Activated naive CD8-positive, alpha-beta T cell (primary cell): ENCODE data around the gene KRT2.

Source experiments
- H3K27ac Mint-ChIP-seq: one replicate; pipeline ENCODE4 v1.8.0; 2021; ENCODE audit warnings: mixed read lengths
- H3K27me3 Mint-ChIP-seq: one replicate; pipeline ENCODE4 v1.8.0; 2021; ENCODE audit warnings: mixed read lengths
- H3K36me3 Mint-ChIP-seq: one replicate; pipeline ENCODE4 v1.8.0; 2021; ENCODE audit warnings: mixed read lengths
- H3K4me1 Mint-ChIP-seq: one replicate; pipeline ENCODE4 v1.8.0; 2021; ENCODE audit warnings: low read depth, mixed read lengths
- H3K4me3 Mint-ChIP-seq: one replicate; pipeline ENCODE4 v1.8.0; 2021; ENCODE audit warnings: mild to moderate bottlenecking, mixed read lengths
- H3K9me3 Mint-ChIP-seq: one replicate; pipeline ENCODE4 v1.8.0; 2021; ENCODE audit warnings: low read depth, mixed read lengths

KRT2 gene

DNA sequence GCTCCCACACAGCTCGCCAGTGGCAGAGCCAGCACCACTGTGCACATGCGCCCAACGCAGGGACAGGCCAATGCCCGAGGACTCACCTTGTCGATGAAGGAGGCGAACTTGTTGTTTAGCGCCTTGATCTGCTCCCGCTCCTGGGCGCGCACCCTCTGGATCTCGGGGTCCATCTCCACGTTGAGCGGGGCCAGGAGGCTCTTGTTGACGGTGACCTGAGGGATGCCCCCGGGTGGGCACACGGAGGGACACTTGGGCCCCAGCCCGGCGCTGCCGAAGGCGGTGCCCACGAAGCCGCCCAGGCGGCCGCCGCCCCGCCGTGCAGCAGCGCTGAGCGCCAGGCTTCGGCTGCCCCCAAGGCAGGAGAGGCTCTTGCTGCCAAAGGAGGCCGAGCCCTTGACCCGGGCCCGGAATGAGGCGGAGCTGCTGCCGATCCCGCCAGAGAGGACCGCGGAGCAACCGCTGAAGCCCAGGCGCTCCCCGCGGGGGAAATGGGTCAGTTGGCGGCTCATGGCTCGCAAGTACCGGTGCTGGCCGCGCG, 51.0 kb downstream of the KRT2 start, which contains the start of gene KRT72:
TSS of gene KRT72 (minus strand) at position 523 of the 541 bp plus-strand sequence. CDS start at position 512, 11 bp downstream.
- Mint-ChIP-seq H3K27ac (no peak within 1 kb of the TSS), H3K4me1 (peaks cover 47% of the 10 kb centered on the region), H3K9me3 (no peaks in the 10 kb centered on the region), H3K27me3 (no peaks in the 10 kb centered on the region), H3K36me3 (peaks cover 9% of the 10 kb centered on the region), H3K4me3 (no peak within 1 kb of the TSS)

DNA sequence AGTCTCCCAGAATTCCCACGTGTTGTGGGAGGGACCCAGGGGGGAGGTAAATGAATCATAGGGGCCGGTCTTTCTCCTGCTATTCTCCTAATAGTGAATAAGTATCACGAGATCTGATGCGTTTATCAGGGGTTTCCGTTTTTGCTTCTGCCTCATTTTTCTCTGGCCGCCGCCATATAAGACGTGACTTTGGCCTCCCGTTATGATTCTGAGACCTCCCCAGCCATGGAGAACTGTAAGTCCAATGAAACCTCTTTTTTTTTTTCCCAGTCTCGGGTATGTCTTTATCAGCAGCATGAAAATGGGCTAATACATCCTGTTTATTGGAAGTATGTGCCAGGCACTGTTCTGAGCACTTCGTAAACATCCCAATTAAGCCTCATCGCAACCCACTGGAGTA, 51.5 kb downstream of the KRT2 start:
- peaks cover 41% of the 10 kb centered on the region for H3K4me1 Mint-ChIP-seq
- H3K36me3 Mint-ChIP-seq = peaks cover 9% of the 10 kb centered on the region
- no peak overlapping the region for H3K27ac Mint-ChIP-seq
- no peaks in the 10 kb centered on the region for H3K9me3 Mint-ChIP-seq
- H3K4me3 Mint-ChIP-seq = no peak overlapping the region
- no peaks in the 10 kb centered on the region for H3K27me3 Mint-ChIP-seq

DNA sequence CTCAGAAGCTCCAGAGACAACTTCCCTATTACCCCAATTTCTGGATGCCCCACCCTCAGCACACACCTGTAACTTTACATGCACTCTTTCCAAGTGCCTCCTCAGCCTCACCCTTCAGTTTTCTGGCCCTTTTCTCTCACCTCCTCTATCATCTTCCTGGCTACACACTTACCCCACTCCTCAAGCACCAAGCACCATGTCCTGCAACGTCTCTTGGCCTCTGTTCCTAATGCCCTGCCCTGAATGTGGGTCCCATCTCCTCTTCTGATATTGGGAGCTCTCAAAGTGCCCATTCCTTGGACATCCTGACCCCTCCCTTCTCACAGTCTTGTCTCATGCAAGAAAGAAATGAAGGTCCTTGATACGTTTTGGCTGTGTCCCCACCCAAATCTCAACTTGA, 51.9 kb downstream of the KRT2 start:
- Mint-ChIP-seq H3K27me3 (no peaks in the 10 kb centered on the region), H3K27ac (peak overlapping the region; percentile 1), H3K36me3 (peaks cover 9% of the 10 kb centered on the region), H3K4me1 (peaks cover 37% of the 10 kb centered on the region), H3K9me3 (no peaks in the 10 kb centered on the region), H3K4me3 (no peak overlapping the region)

DNA sequence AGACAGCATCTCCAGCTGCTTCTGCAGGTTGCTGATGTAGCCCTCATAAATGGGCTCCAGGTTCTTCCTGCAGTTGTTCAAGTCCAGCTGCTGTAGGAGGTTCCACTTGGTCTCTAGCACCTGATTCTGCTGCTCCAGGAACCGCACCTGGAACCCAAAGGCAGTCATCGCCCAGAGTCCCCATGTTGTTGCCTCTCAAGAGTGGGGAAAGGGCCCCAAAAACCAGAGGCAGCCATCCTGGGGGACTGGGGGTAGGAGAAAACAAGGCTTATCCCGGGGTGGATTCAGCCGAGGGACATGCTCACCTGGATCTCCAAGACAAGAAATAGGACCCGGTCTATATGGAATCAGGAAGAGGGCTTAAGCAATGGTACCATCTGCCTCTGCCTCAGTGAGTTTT, 53.0 kb downstream of the KRT2 start:
- no peaks in the 10 kb centered on the region for H3K9me3 Mint-ChIP-seq
- no peak overlapping the region for H3K27ac Mint-ChIP-seq
- no peaks in the 10 kb centered on the region for H3K27me3 Mint-ChIP-seq
- no peak overlapping the region for H3K4me3 Mint-ChIP-seq
- H3K36me3 Mint-ChIP-seq = peaks cover 11% of the 10 kb centered on the region
- peaks cover 27% of the 10 kb centered on the region for H3K4me1 Mint-ChIP-seq
